Kidney (tissue), 14 donors: ENCODE measurements around the gene BCAS3. TPM values are rescaled to one million over a fixed set of nuclear protein-coding genes. Genes with fewer than 3 reads are reported as not detected.

Experiments used
- DNase-seq, 5 donors: peaks; one replicate each; pipeline ENCODE4 v3.0.0-alpha.2; 2013 to 2020
- FAIRE-seq: peaks from 2 replicates; lab custom pipeline; 2012; peaks lifted over from hg19 to GRCh38; lab: Jason Lieb, UNC
- H3K27ac ChIP-seq, 2 donors: one replicate each; pipeline ENCODE4 v1.7.0; 2013; ENCODE audit warnings: low read depth in 2 of 2, low read length in 2 of 2, inconsistent platforms in 1 of 2
- H3K27me3 ChIP-seq: one replicate; pipeline ENCODE4 v1.7.1; 2013; ENCODE audit warnings: low read length, inconsistent platforms; ENCODE audit not compliant: control insufficient read depth, insufficient read depth
- H3K36me3 ChIP-seq, 3 donors: one replicate each; pipeline versions ENCODE4 v1.7.0 to v1.7.1; 2013; ENCODE audit warnings: low read length in 3 of 3, control low read depth in 1 of 3, inconsistent platforms in 1 of 3; ENCODE audit not compliant: insufficient read depth in 3 of 3, control insufficient read depth in 2 of 3
- H3K4me1 ChIP-seq, 3 donors: one replicate each; pipeline versions ENCODE4 v1.7.0 to v1.7.1; 2013; ENCODE audit warnings: low read length in 3 of 3, inconsistent platforms in 1 of 3, low read depth in 1 of 3; ENCODE audit not compliant: control insufficient read depth in 2 of 3, insufficient read depth in 2 of 3
- H3K4me3 ChIP-seq, 3 donors: one replicate each; pipeline versions ENCODE4 v1.7.0 to v1.8.1; 2013; ENCODE audit warnings: low read length in 3 of 3, control low read depth in 1 of 3, inconsistent platforms in 1 of 3
- H3K9ac ChIP-seq, 3 donors: one replicate each; pipeline versions ENCODE4 v1.7.0 to v1.7.1; 2013; ENCODE audit warnings: low read length in 3 of 3, control low read depth in 1 of 3, inconsistent platforms in 1 of 3
- H3K9me3 ChIP-seq, 3 donors: one replicate each; pipeline versions ENCODE4 v1.7.0 to v1.7.1; 2013; ENCODE audit warnings: low read length in 3 of 3, control low read depth in 1 of 3, inconsistent platforms in 1 of 3; ENCODE audit not compliant: control insufficient read depth in 2 of 3, insufficient read depth in 1 of 3
- intact Hi-C: fragments of 100-400 bp; cut with DNase I; formaldehyde crosslinking; loops from one replicate; pipeline ENCODE4 v1.11.1; 2022
- polyA plus RNA-seq: library from polyadenylated mRNA; stranded (reverse); fragments of 350-450 nt; fragmentation: Illumina TruSeq; extraction: RNeasy Lipid Tissue Mini Kit (QIAGEN cat#74804); gene quantifications from one replicate; pipeline ENCODE4 v1.2.3, GENCODE V29; 2014; ENCODE audit warnings: low read depth, low replicate concordance; ENCODE audit not compliant: insufficient read depth
- total RNA-seq: library from RNA; stranded (reverse); fragmentation: NEBNext Ultra II Directional; extraction: Animal tissue kit (Norgen Biotek cat#: 25700); gene quantifications from one replicate; pipeline ENCODE4 v1.2.1, GENCODE V29; 2021
- TF ChIP-seq, protein P1 (sequence below): IDR thresholded peaks from 3 replicates; pipeline ENCODE4 v1.5.1; 2012; ENCODE audit warnings: mild to moderate bottlenecking, moderate library complexity, borderline replicate concordance; ENCODE audit not compliant: insufficient read depth; ENCODE audit errors: extremely low read depth
- donor health status: control.
- donor health status: control.
- donor health status: control.
- donor health status: control.
- donor health status: control.
- donor health status: DM: yes; HTN: yes; CAD: no.
- donor health status: Normal renal cell carcinoma (clear cell type).

BCAS3 gene
- total and polyA plus RNA-seq, 2 donors from 2014 or later: 18.3 to 44.1 TPM

- Histone ChIP-seq H3K4me1 (peaks cover 0 to 7% (median 4%) of the 10 kb centered on the region in 3 donors), H3K4me3 (no peak overlapping the region), H3K27ac (no peak overlapping the region), H3K36me3 (no peaks in the 10 kb centered on the region), H3K9me3 (no peaks in the 10 kb centered on the region), H3K27me3 (no peaks in the 10 kb centered on the region), H3K9ac (no peak overlapping the region)
- TF ChIP-seq, protein P1, sequence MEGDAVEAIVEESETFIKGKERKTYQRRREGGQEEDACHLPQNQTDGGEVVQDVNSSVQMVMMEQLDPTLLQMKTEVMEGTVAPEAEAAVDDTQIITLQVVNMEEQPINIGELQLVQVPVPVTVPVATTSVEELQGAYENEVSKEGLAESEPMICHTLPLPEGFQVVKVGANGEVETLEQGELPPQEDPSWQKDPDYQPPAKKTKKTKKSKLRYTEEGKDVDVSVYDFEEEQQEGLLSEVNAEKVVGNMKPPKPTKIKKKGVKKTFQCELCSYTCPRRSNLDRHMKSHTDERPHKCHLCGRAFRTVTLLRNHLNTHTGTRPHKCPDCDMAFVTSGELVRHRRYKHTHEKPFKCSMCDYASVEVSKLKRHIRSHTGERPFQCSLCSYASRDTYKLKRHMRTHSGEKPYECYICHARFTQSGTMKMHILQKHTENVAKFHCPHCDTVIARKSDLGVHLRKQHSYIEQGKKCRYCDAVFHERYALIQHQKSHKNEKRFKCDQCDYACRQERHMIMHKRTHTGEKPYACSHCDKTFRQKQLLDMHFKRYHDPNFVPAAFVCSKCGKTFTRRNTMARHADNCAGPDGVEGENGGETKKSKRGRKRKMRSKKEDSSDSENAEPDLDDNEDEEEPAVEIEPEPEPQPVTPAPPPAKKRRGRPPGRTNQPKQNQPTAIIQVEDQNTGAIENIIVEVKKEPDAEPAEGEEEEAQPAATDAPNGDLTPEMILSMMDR: no peak
- no peak for DNase-seq
- intact Hi-C loops: no loop called here
- no peak for FAIRE-seq
Observed at GRCh38 chr17:61196799-61197198, 519.1 kb downstream of the BCAS3 start.

DNA sequence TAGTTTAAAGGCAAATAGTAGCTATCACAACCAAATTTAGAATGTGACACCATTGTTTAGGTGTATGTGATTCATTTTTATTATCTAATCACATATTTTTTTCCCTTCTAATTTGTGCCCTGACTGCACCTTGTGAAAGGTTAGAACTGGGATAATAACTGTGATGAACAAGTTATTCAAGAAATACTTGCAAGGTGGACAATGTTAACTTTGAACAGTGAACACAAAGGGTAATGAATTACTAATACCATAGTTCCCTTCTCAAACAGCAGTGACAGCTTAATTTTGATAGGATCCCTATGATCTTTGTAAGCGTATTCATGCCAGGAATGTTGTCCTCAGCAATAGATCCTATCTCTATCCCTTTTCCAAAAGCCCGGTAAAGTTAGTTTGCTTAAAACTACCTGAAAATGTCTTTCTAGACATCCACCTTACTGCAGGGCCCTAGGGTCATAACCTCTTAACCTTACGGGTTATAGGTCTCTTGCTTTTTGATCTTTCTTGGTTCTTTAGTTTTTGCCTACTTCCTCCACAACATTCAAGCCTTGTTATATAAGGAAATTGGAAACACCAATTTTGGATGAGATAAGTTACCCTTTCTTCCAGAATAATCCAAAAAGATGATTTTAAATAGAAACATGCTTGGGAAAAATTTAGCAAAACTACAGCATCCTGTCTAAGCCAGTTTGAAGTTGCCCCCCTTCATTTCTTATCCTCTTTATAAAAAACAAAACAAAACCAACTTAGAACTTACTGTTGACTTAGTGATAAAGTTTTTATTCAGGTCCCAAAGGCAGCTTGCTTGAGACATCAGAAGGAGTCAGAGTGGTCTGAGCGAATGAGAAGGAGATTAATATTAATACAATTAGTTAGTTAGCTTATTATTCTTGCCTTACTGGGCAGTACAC lies 522.0 kb downstream of the BCAS3 start:
- TF ChIP-seq, protein P1: no peak
- peaks cover 0 to 7% (median 4%) of the 10 kb centered on the region in 3 donors for H3K4me1 ChIP-seq
- H3K9ac ChIP-seq: no peak overlapping the region
- no peak for DNase-seq
- intact Hi-C loops: no loop called here
- no peak for FAIRE-seq
- H3K36me3 ChIP-seq: no peaks in the 10 kb centered on the region
- no peaks in the 10 kb centered on the region for H3K9me3 ChIP-seq
- H3K4me3 ChIP-seq: no peak overlapping the region
- H3K27me3 ChIP-seq: no peaks in the 10 kb centered on the region
- no peak overlapping the region for H3K27ac ChIP-seq

DNA sequence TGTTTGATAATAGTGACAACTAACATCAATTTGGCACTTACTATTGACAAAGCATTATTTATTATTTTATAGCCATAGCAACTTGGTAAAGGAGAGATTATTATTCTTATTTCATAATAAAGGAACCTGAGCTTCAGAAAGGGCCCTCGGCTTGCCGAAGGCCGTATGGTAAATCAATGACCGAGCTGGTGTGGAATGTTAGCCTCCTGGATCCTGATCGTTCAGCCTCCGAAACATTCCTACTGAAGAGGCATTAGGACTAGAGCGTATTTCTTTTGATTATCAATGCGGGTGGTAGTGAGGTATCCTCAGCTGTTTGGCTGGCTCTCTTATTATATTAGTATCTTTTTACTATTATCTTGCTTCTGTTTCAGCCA lies 522.7 kb downstream of the BCAS3 start:
- DNase-seq (peak in 2 of 5 donors; percentile 35 to 53), FAIRE-seq (no peak)
- Histone ChIP-seq H3K4me1 (peaks cover 2 to 10% (median 6%) of the 10 kb centered on the region in 3 donors), H3K9ac (no peak overlapping the region), H3K4me3 (no peak overlapping the region), H3K36me3 (no peaks in the 10 kb centered on the region), H3K9me3 (no peaks in the 10 kb centered on the region), H3K27ac (peak overlapping the region in 1 of 2 donors; percentile 17), H3K27me3 (no peaks in the 10 kb centered on the region)
- TF ChIP-seq, protein P1: no peak
- intact Hi-C loops: no loop called here
